GM19328 (cell line): Measurements from ENCODE around the gene RGS11.
"Not testable (repeated sequence)": the region's sequence is repeated elsewhere in the genome, so short reads cannot be mapped to it uniquely, and the experiment has no call there.

ENCODE experiments used
- ATAC-seq: cut with Tn5 transposase; IDR thresholded peaks from one replicate; pipeline ENCODE4 v1.9.1; 2021; ENCODE audit warnings: mild to moderate bottlenecking, moderate library complexity; ENCODE audit not compliant: unreplicated experiment

Gene RGS11

GRCh38 chr16:264440-264951, 11.2 kb downstream of the RGS11 start:
- no peak for ATAC-seq

GRCh38 chr16:263944-264343, 11.8 kb downstream of the RGS11 start:
- no peak for ATAC-seq

GRCh38 chr16:263182-263774, 12.5 kb downstream of the RGS11 start:
- no peak for ATAC-seq

GRCh38 chr16:262121-262745, 13.5 kb downstream of the RGS11 start:
- ATAC-seq: no peak

GRCh38 chr16:261031-261691, 14.6 kb downstream of the RGS11 start:
- no peak for ATAC-seq

- ATAC-seq: no peak
Measured at GRCh38 chr16:260326-260725, 15.4 kb downstream of the RGS11 start.

- no peak for ATAC-seq
Measured at GRCh38 chr16:259814-260253, 15.9 kb downstream of the RGS11 start.

GRCh38 chr16:259226-259625, 16.5 kb downstream of the RGS11 start:
- no peak for ATAC-seq

- not testable (repeated sequence) for ATAC-seq
Measured at GRCh38 chr16:258091-258490, 17.7 kb downstream of the RGS11 start.

- no peak for ATAC-seq
Measured at GRCh38 chr16:255183-255582, 20.6 kb downstream of the RGS11 start.

GRCh38 chr16:254461-254860, 21.3 kb downstream of the RGS11 start:
- no peak for ATAC-seq

GRCh38 chr16:253833-254232, 21.9 kb downstream of the RGS11 start:
- ATAC-seq: no peak

- no peak for ATAC-seq
Measured at GRCh38 chr16:252366-253337, 23.1 kb downstream of the RGS11 start.

- ATAC-seq: no peak
Measured at GRCh38 chr16:249431-249830, 26.3 kb downstream of the RGS11 start.

GRCh38 chr16:247027-247426, 28.7 kb downstream of the RGS11 start:
- ATAC-seq: no peak

- ATAC-seq: no peak
Measured at GRCh38 chr16:245105-245504, 30.6 kb downstream of the RGS11 start.

GRCh38 chr16:243348-243747, 32.4 kb downstream of the RGS11 start:
- ATAC-seq: no peak

- ATAC-seq: no peak
Measured at GRCh38 chr16:242281-242680, 33.5 kb downstream of the RGS11 start.

- ATAC-seq: no peak
Measured at GRCh38 chr16:240559-240958, 35.2 kb downstream of the RGS11 start.

GRCh38 chr16:239948-240277, 35.8 kb downstream of the RGS11 start:
- ATAC-seq: no peak
